ENCODE measurements around the gene TRIM25. TPM values are rescaled to one million over a fixed set of nuclear protein-coding genes. Genes with fewer than 3 reads are reported as not detected.

Gene TRIM25
- total RNA-seq, 1 experiment from 2014 or later, result 107 TPM

DNA sequence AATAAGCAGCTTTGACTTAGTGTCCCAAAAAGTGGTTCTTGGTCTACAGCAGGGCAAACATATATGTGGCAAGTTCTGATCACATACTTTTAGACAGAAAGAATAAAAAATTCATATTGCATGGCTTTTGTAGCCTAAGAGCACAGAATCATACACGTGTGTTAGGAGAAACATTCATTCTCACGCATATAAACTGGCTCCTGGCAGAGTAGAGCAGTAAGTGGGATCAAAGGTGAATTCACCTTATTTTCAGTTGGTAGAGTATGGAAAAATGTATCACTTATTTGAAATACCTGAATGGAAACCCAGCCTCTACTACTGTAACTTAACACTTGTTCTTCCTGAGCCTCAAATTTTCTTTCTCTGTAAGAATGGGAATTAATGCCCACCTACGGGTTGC, 45.1 kb downstream of the TRIM25 start:
- no peaks in the 10 kb centered on the region for H3K9me3 Mint-ChIP-seq (ENCODE audit: low read depth, unreplicated experiment)
- H3K4me3 Mint-ChIP-seq (ENCODE audit: low read depth, unreplicated experiment), result no peak overlapping the region
- TF ChIP-seq, protein P1, sequence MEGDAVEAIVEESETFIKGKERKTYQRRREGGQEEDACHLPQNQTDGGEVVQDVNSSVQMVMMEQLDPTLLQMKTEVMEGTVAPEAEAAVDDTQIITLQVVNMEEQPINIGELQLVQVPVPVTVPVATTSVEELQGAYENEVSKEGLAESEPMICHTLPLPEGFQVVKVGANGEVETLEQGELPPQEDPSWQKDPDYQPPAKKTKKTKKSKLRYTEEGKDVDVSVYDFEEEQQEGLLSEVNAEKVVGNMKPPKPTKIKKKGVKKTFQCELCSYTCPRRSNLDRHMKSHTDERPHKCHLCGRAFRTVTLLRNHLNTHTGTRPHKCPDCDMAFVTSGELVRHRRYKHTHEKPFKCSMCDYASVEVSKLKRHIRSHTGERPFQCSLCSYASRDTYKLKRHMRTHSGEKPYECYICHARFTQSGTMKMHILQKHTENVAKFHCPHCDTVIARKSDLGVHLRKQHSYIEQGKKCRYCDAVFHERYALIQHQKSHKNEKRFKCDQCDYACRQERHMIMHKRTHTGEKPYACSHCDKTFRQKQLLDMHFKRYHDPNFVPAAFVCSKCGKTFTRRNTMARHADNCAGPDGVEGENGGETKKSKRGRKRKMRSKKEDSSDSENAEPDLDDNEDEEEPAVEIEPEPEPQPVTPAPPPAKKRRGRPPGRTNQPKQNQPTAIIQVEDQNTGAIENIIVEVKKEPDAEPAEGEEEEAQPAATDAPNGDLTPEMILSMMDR (IDR thresholded peaks at IDR 0.05; ENCODE audit: unreplicated experiment), result no peak
- no peak for DNase-seq
- CTCF ChIA-PET, result no interaction called here
- H3K4me1 Mint-ChIP-seq (ENCODE audit: low read depth, unreplicated experiment), result no peaks in the 10 kb centered on the region
- H3K27me3 Mint-ChIP-seq (ENCODE audit: unreplicated experiment), result no peaks in the 10 kb centered on the region
- H3K27ac Mint-ChIP-seq (ENCODE audit: unreplicated experiment), result no peak overlapping the region
- intact Hi-C loops (cut with micrococcal nuclease; ENCODE audit: unreplicated experiment), result no loop called here
- BruUV-seq (replicated peaks), result no TSS peak
- no peaks in the 10 kb centered on the region for H3K36me3 Mint-ChIP-seq (ENCODE audit: insufficient read depth, unreplicated experiment)

DNA sequence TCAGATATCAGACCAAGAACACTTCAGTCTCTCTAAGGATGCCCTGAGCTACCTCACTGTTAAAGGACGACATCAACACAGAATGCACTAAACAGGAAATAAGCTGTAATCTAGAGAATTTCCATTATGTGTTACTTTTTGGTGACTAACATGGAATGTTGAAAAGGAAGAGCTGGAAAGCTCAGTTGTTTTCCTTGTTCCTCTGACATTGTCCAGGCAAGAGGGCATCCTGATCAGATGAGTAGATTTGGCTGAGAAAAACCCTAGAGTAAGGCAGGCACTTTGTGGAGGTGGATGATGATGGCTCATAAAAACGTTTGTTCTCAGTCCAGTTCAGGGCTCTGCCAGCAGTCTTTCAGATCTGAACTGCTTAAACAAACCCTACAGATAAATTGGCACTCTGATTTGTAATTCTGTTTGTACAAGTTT, 45.9 kb downstream of the TRIM25 start:
- Mint-ChIP-seq H3K27ac (ENCODE audit: unreplicated experiment) (no peak overlapping the region), H3K27me3 (ENCODE audit: unreplicated experiment) (no peaks in the 10 kb centered on the region), H3K4me3 (ENCODE audit: low read depth, unreplicated experiment) (no peak overlapping the region), H3K9me3 (ENCODE audit: low read depth, unreplicated experiment) (no peaks in the 10 kb centered on the region), H3K4me1 (ENCODE audit: low read depth, unreplicated experiment) (no peaks in the 10 kb centered on the region), H3K36me3 (ENCODE audit: insufficient read depth, unreplicated experiment) (no peaks in the 10 kb centered on the region)
- CTCF ChIA-PET, result no interaction called here
- intact Hi-C loops (cut with micrococcal nuclease; ENCODE audit: unreplicated experiment), result no loop called here
- no TSS peak for BruUV-seq (replicated peaks)
- DNase-seq, result no peak
- TF ChIP-seq, protein P1 (IDR thresholded peaks at IDR 0.05; ENCODE audit: unreplicated experiment), result no peak

DNA sequence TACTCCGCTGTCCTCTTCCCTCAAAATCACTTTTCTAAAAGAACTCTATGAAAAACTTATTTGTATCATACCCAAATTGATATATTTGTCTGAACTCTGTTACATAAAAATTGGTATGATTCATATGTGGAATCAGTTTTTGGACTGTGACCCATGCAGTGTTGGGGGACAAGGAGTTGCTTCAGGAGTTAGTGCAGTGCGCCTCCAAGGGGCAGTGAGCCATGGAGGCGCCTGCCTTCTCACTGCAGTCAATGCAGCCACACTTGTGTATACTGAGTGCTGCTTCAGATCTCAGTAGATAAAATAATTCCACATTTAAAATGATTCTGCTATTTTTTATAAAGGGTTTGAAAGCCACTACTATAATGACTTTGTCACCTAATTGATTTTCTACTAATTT, 47.4 kb downstream of the TRIM25 start:
- Mint-ChIP-seq H3K27me3 (ENCODE audit: unreplicated experiment) (no peaks in the 10 kb centered on the region), H3K4me1 (ENCODE audit: low read depth, unreplicated experiment) (no peaks in the 10 kb centered on the region), H3K27ac (ENCODE audit: unreplicated experiment) (no peak overlapping the region), H3K36me3 (ENCODE audit: insufficient read depth, unreplicated experiment) (peaks cover 1% of the 10 kb centered on the region), H3K4me3 (ENCODE audit: low read depth, unreplicated experiment) (no peak overlapping the region), H3K9me3 (ENCODE audit: low read depth, unreplicated experiment) (no peaks in the 10 kb centered on the region)
- intact Hi-C loops (cut with micrococcal nuclease; ENCODE audit: unreplicated experiment), result no loop called here
- TF ChIP-seq, protein P1 (IDR thresholded peaks at IDR 0.05; ENCODE audit: unreplicated experiment), result no peak
- CTCF ChIA-PET, result no interaction called here
- DNase-seq, result no peak
- BruUV-seq (replicated peaks), result no TSS peak

DNA sequence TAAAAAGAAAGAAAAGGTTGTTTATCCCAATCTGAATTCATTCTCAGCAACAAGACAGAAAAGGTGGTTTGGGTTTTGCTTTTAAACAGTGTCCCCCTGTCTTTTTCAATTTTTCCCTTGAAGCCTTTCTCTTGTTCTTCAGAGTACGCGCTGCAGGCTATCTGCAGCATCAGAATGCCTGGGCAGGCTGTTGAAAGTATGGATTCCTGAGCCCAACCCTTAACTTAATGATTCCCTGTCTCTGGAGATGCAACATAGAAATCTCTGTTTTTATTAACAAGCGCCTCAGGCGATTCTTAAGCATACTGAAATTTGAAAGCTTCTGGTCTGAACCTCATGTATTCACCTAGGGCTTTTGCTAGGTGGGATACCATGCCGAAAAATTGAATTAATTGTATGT, 47.8 kb downstream of the TRIM25 start:
- TF ChIP-seq, protein P1 (IDR thresholded peaks at IDR 0.05; ENCODE audit: unreplicated experiment), result no peak
- intact Hi-C loops (cut with micrococcal nuclease; ENCODE audit: unreplicated experiment), result no loop called here
- no TSS peak for BruUV-seq (replicated peaks)
- CTCF ChIA-PET, result no interaction called here
- DNase-seq, result no peak
- Mint-ChIP-seq H3K9me3 (ENCODE audit: low read depth, unreplicated experiment) (no peaks in the 10 kb centered on the region), H3K4me1 (ENCODE audit: low read depth, unreplicated experiment) (no peaks in the 10 kb centered on the region), H3K27ac (ENCODE audit: unreplicated experiment) (no peak overlapping the region), H3K27me3 (ENCODE audit: unreplicated experiment) (no peaks in the 10 kb centered on the region), H3K36me3 (ENCODE audit: insufficient read depth, unreplicated experiment) (peaks cover 5% of the 10 kb centered on the region), H3K4me3 (ENCODE audit: low read depth, unreplicated experiment) (no peak overlapping the region)
